GM06990 (cell line): ENCODE data around the gene DAP3.
"Not testable (repeated sequence)": the region's sequence is repeated elsewhere in the genome, so short reads cannot be mapped to it uniquely, and the experiment has no call there.

ENCODE experiments used
- DNase-seq: peaks from one replicate; pipeline ENCODE4 v3.0.0-alpha.2; 2011; ENCODE audit not compliant: insufficient read length; ENCODE audit errors: extremely low read depth
- H3K27me3 ChIP-seq: replicated peaks from 2 replicates; pipeline ENCODE4 v1.6.0; 2011; ENCODE audit warnings: low read length; ENCODE audit not compliant: control insufficient read depth, insufficient read depth
- H3K36me3 ChIP-seq: 2 replicates; pipeline ENCODE4 v1.5.1; 2011; ENCODE audit warnings: low read length; ENCODE audit not compliant: control insufficient read depth, insufficient read depth
- H3K4me3 ChIP-seq: replicated peaks from 2 replicates; pipeline ENCODE4 v1.5.1; 2011; ENCODE audit warnings: low read depth, mild to moderate bottlenecking, control low read depth, low read length
- CTCF ChIP-seq: IDR thresholded peaks from 2 replicates; pipeline ENCODE4 v1.5.1; 2011; ENCODE audit warnings: low read length, control low read depth, mild to moderate bottlenecking, inconsistent platforms; ENCODE audit not compliant: insufficient read depth, poor library complexity, severe bottlenecking

The DAP3 gene

DNA sequence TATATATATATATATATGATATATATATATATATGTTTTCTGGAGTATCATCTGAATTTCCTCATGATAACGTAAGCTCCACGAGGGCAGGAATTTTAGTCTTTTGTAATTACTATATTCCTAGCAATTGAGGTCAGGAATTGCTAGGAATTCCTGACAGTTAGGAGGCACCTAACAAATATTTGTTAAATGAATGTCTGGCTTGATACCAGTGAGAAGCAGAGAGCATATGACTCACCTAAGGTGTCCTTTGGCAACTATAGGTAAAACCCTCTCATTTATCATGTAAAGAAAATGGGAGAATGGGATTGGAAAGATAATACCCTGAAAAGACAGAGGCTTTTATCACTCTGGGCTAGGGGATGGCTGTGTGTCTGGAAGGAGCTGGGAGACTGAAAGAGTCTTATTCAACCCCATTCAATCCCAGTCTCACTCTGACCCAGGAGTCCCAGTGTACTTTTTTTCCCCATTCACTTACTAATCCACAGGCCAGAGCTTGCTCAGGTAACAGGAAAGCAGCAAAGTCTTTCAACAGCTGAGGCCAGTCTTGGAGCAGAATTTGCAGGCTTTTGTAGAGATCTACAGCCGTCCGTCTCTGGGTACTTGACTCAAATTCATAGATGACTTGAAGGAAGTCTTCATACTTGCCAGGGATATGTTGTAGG lies 71.2 kb downstream of the DAP3 start:
- no peak for TF ChIP-seq CTCF
- no peak for DNase-seq
- peaks cover 25% of the 10 kb centered on the region for H3K36me3 ChIP-seq

GRCh38 chr1:155760751-155761475 lies 72.0 kb downstream of the DAP3 start:
- TF ChIP-seq CTCF, result no peak
- no peak for DNase-seq
- Histone ChIP-seq H3K27me3 (no peaks in the 10 kb centered on the region), H3K36me3 (peaks cover 27% of the 10 kb centered on the region), H3K4me3 (no peak overlapping the region)

More for the DNA sequence above, 71.2 kb downstream of the DAP3 start:
- H3K4me3 ChIP-seq, result no peak overlapping the region
- H3K27me3 ChIP-seq, result no peaks in the 10 kb centered on the region

GRCh38 chr1:155761736-155762405 lies 73.0 kb downstream of the DAP3 start:
- Histone ChIP-seq H3K4me3 (no peak overlapping the region), H3K27me3 (no peaks in the 10 kb centered on the region), H3K36me3 (peaks cover 27% of the 10 kb centered on the region)
- TF ChIP-seq CTCF, result no peak
- DNase-seq, result no peak

DNA sequence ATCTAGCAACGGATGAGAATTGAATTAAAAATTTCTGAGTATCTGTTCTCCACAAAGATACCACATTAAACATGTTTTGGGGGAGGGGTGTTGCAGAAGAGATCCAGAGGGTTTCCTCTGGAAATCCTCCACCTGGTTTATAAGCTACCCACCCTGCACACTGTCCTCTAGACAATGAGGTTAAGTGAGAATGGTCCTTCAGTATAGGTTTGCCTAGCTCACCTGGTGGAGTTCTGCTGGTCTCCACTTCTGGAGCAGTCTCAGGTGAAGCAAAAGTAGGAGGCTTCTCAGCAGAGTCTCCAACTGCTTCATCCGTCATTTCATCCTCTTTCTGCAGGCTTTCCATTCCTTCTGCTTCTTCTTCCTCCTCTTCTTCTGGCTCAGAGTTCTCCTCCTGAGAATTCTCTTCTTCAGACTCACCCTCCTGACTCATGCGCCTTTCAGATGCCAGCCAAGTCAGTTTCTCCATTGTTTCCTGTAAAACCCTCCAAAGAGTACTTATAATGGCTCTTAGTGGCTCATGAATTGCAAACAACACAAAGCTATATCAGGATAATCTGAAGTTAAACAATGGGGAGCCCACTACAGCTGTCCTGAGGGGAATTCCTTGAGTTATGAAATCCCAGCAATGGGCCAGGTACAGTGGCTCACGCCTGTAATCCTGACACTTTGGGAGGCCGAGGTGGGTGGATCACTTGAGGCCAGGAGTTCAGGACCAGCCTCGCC lies 74.4 kb downstream of the DAP3 start:
- not testable (repeated sequence) for DNase-seq, H3K4me3 ChIP-seq, H3K27me3 ChIP-seq
- H3K36me3 ChIP-seq, result peaks cover 26% of the 10 kb centered on the region

- H3K36me3 ChIP-seq, result peaks cover 21% of the 10 kb centered on the region
- not testable (repeated sequence) for DNase-seq, H3K4me3 ChIP-seq, H3K27me3 ChIP-seq
Measured at GRCh38 chr1:155763989-155764388, 75.1 kb downstream of the DAP3 start.

- not testable (repeated sequence) for H3K4me3 ChIP-seq, DNase-seq, H3K36me3 ChIP-seq, H3K27me3 ChIP-seq
Measured at GRCh38 chr1:155767399-155767989, 78.6 kb downstream of the DAP3 start.
